ENCODE measurements around the gene RASAL1.

GRCh38 chr12:113050795-113051194 lies 84.8 kb downstream of the RASAL1 start:
- TF ChIP-seq EZH2 (IDR thresholded peaks at IDR 0.05; ENCODE audit: insufficient read depth, poor library complexity, severe bottlenecking) (no peak), EZH2phosphoT487 (IDR thresholded peaks at IDR 0.05; ENCODE audit: insufficient read depth, low read depth) (no peak)
